Raji (cell line): ENCODE data around the gene UBTD1.

Source experiments
- POLR2A ChIP-seq: IDR thresholded peaks from 2 replicates; pipeline ENCODE4 v1.6.1; 2011; ENCODE audit warnings: low read depth, low read length, control low read depth; ENCODE audit not compliant: insufficient read depth

Gene UBTD1

GRCh38 chr10:97583476-97583875, 84.8 kb downstream of the UBTD1 start:
- no peak for TF ChIP-seq POLR2A

GRCh38 chr10:97584060-97584797, 85.5 kb downstream of the UBTD1 start, which contains the start of gene HOGA1:
Gene HOGA1 (plus strand): TSS chr10:97584389. CDS start chr10:97584704, 315 bp downstream.
- no peak for TF ChIP-seq POLR2A

GRCh38 chr10:97584798-97585438, 86.2 kb downstream of the UBTD1 start:
- TF ChIP-seq POLR2A, result no peak

DNA sequence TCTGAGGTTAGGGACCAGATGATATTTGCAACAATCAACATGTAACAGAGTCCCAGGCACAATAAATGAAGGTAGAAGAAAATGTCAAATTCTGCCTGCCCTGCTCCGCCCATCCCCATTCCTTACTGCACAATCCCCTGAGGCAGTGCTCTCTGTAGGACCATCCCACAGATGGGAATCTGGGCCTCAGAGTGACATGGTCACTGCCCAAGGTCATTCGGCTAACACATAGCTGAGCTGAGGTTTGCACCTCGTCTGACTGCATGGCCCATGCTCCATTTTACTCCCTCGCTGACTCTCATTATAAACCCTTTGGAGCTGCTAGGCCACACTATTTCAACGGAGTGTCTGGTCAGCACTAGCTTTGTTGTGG, 86.7 kb downstream of the UBTD1 start:
- no peak for TF ChIP-seq POLR2A

- TF ChIP-seq POLR2A, result no peak
Observed at GRCh38 chr10:97587183-97587582, 88.5 kb downstream of the UBTD1 start.

DNA sequence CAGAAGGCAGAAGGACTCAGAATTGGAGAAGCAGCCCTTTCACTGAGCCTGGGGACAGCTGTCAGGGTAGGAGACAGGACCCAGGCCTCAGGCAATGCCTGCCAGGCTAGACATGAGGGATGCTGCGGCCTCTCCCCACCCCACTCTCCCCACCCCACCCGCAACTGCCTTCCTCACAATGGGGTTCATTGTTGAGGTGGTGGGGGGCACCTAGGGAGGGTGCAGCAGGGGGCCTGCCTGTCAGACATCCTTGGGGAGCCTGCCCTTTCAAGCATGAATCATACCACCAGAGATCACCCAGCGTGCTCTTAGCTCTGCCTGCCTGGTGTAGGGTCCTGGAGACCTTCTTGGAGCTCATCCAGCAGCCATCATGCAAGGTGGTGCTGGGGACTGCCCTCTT, 90.8 kb downstream of the UBTD1 start, which contains the start of gene C10orf62:
Gene C10orf62 (plus strand): TSS at position 243 of the 400 bp plus-strand sequence. CDS start 177 bp downstream, outside the sequence.
- TF ChIP-seq POLR2A, result no peak

- no peak for TF ChIP-seq POLR2A
Observed at GRCh38 chr10:97590082-97590747, 91.5 kb downstream of the UBTD1 start.

DNA sequence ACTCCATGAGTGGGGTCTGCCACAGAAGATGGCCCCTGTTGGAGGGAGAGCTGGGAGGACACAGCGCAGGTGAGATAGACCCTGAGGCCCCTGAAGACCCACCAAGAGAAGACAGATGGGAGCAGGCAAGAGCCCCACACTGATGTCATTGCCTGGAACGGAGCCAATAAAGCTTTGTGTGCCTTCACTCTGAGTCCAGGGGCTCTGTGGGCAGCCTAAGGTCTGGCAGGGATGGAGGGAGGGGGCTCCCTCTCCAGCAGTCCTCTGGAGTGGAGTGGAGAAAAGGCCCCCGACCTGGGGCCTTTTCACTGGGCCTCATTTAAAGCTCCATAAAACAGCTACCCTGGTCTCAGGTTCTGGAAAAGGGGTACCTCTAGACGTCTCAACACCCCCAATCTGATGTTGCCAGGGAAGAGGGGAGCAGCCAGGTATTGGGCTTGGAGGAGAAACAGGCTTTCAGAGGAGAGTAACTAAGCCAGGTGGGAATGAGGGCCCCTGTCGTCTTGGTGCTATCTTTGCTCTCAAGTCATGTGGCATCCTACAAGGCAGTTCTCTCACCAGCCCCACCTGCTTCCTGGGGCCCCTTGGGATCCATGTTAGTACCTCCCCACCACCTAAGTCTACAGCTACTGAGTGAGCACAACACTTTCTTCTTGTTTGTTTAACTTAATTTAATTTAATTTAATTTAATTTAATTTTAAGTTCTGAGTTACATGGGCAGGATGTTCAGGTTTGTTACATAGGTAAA, 92.2 kb downstream of the UBTD1 start:
- TF ChIP-seq POLR2A, result no peak

DNA sequence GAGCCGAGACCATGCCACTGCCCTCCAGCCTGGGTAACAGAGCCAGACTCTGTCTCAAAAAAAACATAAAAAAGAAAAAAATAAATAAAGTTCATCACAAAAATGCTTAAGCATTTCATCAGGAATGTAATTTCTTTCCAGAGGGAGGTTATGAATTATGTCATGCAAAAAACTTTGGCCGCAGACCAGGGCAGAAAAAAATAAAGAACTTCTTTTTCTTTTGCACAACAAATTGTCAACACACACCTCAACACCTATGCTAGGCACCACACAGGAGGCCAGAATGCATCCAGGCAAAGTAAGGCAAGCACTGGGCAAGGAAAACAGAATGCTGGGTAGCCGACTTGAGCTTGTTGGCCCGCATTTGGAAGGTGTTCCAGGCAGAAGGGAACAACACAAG, 94.7 kb downstream of the UBTD1 start:
- no peak for TF ChIP-seq POLR2A

GRCh38 chr10:97596101-97597082, 97.7 kb downstream of the UBTD1 start:
- no peak for TF ChIP-seq POLR2A

DNA sequence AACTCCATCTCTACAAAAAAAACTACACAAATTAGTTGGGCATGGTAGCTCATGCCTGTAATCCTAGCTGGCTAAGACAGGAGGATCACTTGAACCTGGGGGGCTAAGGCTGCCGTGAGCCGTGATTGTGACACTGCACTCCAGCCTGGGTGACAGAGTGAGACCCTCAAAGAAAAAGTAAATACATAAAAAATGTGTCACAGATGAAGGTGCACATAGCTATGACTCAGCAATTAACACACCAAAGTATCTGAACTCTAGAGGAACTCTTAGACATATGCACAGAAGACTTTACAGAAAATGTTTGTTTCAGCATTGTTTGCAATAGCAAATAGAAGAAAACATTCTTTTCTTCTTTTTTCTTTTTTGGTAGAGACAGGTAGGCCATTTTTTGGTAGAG, 99.1 kb downstream of the UBTD1 start:
- no peak for TF ChIP-seq POLR2A

DNA sequence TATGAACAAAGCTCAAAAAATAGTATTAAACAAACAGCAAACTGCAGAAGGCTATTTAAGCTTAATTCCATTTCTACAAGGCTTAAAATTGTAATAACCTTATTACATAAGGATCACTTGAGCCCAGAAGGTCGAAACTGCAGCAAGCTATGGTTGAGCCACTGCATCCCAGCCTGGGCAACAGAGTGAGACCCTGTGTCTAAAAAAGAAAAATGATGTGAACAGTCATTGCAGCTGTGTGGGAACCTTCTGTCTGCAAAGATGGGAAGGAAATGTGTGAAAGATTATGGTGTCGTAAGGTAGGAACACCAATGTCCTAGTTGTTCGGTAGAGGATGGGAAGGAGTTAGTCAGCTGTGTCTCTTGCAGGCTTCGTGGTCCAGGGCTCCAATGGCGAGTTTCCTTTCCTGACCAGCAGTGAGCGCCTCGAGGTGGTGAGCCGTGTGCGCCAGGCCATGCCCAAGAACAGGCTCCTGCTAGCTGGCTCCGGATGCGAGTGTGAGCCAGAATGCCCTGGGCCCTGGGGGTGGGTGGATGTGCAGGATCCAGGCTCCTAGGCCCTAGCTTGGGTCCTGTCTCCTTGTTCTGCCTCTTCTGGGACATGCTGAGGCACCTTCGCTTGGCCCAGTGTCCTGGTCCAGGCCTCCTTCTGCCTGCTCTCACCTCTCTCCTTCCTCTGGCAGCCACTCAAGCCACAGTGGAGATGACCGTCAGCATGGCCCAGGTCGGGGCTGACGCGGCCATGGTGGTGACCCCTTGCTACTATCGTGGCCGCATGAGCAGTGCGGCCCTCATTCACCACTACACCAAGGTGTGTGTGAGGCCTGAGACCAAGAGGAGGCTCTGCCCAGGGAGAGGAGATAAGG, 99.9 kb downstream of the UBTD1 start:
- TF ChIP-seq POLR2A, result no peak

DNA sequence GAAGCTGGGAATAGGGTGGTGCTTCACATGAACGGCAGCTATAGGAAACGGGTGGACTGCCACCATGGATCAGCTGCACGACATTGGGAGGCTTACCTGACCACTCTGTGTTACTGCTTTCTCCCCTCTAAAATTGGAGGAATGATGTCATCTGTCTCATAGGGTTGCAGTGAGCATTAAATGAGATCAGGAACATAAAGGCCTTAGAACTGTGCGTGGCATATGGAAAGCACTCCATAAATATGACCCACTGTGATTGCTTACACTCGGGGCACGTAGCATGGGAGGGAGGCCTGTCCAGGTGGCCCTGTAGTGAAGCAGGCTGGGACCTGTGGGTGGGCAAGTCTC, 100.5 kb downstream of the UBTD1 start:
- TF ChIP-seq POLR2A, result no peak

- TF ChIP-seq POLR2A, result no peak
Observed at GRCh38 chr10:97600616-97601015, 101.9 kb downstream of the UBTD1 start.
